Measurements from ENCODE around the gene JMJD6. TPM values are rescaled to one million over a fixed set of nuclear protein-coding genes. Genes with fewer than 3 reads are reported as not detected.

Gene JMJD6
- total and polyA plus RNA-seq, 9 of the 15 experiments (the other 6 are each of a cell fraction or from before 2014, with no cell fraction given) = 2.5 to 52.3 (median 36.3) TPM

GRCh38 chr17:76737082-76737675 lies 10.8 kb upstream of the JMJD6 start, which contains the start of gene SRSF2 (continued):
- no peak for TF ChIP-seq CUX1 (CRISPR knock-in tag; IDR thresholded peaks at IDR 0.05)
- TF ChIP-seq SFPQ (IDR thresholded peaks at IDR 0.05; ENCODE audit: low read depth, low read length) = no peak
- no peak for TF ChIP-seq HMG20A (CRISPR knock-in tag; conservative IDR thresholded peaks at IDR 0.05)
- TF ChIP-seq ARID1B (IDR thresholded peaks at IDR 0.05) = peak; percentile 27; the same call in 1 of the 2 replicates
- peak; percentile 89 for TF ChIP-seq CBX1 (IDR thresholded peaks at IDR 0.05; ENCODE audit: low read depth)
- 0 out of 2 replicates have a peak, but pooled peaks have one; percentile 39 for TF ChIP-seq LARP7 (IDR thresholded peaks at IDR 0.05)
- TF ChIP-seq ZNF668 (CRISPR knock-in tag; IDR thresholded peaks at IDR 0.05) = no peak
- no peak for TF ChIP-seq CBFA2T2 (conservative IDR thresholded peaks at IDR 0.05)
- TF ChIP-seq E2F4 (CRISPR knock-in tag; IDR thresholded peaks at IDR 0.05; ENCODE audit: low read depth) = peak; percentile 91
- TF ChIP-seq CBX8 (IDR thresholded peaks at IDR 0.05; ENCODE audit: borderline replicate concordance, extremely low read depth, low read depth, low read length, poor library complexity, severe bottlenecking) = no peak
- peak; percentile 18; the same call in 1 of the 2 replicates for TF ChIP-seq ZBTB17 (CRISPR knock-in tag; IDR thresholded peaks at IDR 0.05)
- no peak for TF ChIP-seq ZNF3 (CRISPR knock-in tag; IDR thresholded peaks at IDR 0.05)
